ENCODE measurements around the gene TMEM196.

Gene TMEM196

DNA sequence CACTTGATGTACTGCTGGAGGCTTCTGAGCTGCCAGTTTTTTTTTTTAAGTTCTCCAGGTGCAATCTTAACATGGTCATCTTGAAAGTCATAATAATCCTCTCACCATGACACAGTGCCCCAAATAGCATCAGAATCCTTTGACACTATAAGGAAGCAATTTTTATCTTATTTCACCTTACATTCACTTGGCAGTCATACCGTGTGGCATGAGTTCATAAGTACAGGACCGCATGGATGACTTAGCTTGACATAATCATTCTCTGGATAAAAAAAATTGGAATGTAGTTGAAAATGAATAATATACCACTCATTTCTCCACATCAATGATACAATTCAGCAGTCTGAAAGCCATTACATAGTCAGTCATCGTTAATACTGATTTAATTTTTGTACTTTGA is 25.6 kb upstream of the TMEM196 start:
- TF ChIP-seq, protein P1, sequence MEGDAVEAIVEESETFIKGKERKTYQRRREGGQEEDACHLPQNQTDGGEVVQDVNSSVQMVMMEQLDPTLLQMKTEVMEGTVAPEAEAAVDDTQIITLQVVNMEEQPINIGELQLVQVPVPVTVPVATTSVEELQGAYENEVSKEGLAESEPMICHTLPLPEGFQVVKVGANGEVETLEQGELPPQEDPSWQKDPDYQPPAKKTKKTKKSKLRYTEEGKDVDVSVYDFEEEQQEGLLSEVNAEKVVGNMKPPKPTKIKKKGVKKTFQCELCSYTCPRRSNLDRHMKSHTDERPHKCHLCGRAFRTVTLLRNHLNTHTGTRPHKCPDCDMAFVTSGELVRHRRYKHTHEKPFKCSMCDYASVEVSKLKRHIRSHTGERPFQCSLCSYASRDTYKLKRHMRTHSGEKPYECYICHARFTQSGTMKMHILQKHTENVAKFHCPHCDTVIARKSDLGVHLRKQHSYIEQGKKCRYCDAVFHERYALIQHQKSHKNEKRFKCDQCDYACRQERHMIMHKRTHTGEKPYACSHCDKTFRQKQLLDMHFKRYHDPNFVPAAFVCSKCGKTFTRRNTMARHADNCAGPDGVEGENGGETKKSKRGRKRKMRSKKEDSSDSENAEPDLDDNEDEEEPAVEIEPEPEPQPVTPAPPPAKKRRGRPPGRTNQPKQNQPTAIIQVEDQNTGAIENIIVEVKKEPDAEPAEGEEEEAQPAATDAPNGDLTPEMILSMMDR (IDR thresholded peaks at IDR 0.05) = no peak
- Histone ChIP-seq H3K27me3 (no peaks in the 10 kb centered on the region), H3K27ac (no peak overlapping the region), H3K4me1 (no peaks in the 10 kb centered on the region), H3K9me3 (no peaks in the 10 kb centered on the region), H3K36me3 (no peaks in the 10 kb centered on the region), H3K4me3 (no peak overlapping the region)
- no peak for DNase-seq
- intact Hi-C loops (cut with DNase I; ENCODE audit: low total_unique reads) = no loop called here

DNA sequence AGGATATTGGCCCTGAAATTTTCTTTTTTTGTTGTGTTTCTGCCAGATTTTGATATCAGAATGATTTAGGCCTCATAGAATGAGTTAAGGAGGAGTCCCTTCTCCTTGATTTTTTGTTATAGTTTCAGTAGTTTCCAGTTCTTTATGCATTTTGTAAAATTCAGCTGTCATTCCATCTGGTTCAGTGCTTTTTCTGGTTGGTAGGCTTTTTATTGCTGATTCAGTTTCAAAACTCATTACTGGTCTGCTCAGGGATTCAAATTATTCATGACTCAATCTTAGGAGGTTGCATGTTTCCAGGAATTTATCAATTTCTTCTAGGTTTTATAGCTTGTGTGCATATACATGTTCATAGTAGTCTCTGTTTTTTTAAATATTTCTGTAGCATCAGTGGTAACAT is 10.1 kb upstream of the TMEM196 start:
- intact Hi-C loops (cut with DNase I; ENCODE audit: low total_unique reads) = no loop called here
- H3K36me3 ChIP-seq = no peaks in the 10 kb centered on the region
- H3K9me3 ChIP-seq = no peaks in the 10 kb centered on the region
- no peak overlapping the region for H3K27ac ChIP-seq
- no peak for DNase-seq
- TF ChIP-seq, protein P1 (IDR thresholded peaks at IDR 0.05) = no peak
- no peaks in the 10 kb centered on the region for H3K27me3 ChIP-seq
- H3K4me3 ChIP-seq = no peak overlapping the region
- H3K4me1 ChIP-seq = no peaks in the 10 kb centered on the region

DNA sequence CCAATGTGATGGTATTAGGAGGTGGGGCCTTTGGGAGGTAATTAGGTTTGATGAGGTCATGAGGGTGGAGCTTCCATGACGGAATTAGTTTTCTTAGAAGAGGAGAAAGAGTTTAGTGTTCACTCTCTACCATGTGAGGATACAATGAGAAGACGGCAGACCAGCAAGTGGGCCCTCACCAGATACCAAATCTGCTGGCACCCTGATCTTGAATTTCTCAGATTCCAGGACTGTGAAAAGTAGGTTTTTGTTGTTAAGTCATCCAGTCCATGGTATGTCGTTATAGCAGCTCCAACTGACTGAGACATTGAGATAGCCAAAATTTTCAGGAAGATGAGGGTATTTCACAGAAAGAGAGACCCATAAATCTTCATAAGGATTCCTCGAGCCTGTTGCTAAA is 3.6 kb upstream of the TMEM196 start:
- H3K4me1 ChIP-seq = peaks cover 0 to 17% (median 11%) of the 10 kb centered on the region in 4 donors
- intact Hi-C loops (cut with DNase I; ENCODE audit: low total_unique reads) = no loop called here
- no peak for DNase-seq
- H3K9me3 ChIP-seq = no peaks in the 10 kb centered on the region
- H3K36me3 ChIP-seq = no peaks in the 10 kb centered on the region
- H3K27me3 ChIP-seq = peaks cover 0 to 22% of the 10 kb centered on the region in 2 donors
- H3K27ac ChIP-seq = no peak overlapping the region
- no peak overlapping the region for H3K4me3 ChIP-seq
- TF ChIP-seq, protein P1 (IDR thresholded peaks at IDR 0.05) = no peak

DNA sequence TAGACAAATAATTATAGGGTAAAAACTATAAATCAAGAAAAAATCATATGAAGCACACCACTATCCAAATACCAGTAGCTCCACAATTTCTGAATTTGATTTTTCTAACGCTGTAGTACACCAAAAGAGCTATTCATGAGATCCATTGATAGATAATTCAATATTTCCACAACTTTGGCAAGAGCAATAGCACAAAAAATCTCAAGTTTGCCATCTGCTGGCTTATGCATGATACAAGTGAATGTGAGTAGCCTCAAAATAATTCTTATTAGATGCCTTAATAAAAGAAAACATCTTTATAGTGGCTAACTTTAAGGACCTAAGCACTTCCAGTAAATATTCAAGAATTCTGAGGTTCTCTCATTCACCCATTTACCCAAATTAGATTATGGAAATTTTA is 2.2 kb upstream of the TMEM196 start:
- Histone ChIP-seq H3K27me3 (peaks cover 0 to 26% of the 10 kb centered on the region in 2 donors), H3K9me3 (no peaks in the 10 kb centered on the region), H3K27ac (no peak overlapping the region), H3K36me3 (no peaks in the 10 kb centered on the region), H3K4me1 (peaks cover 0 to 17% (median 11%) of the 10 kb centered on the region in 4 donors), H3K4me3 (no peak overlapping the region)
- no peak for DNase-seq
- TF ChIP-seq, protein P1 (IDR thresholded peaks at IDR 0.05) = no peak
- intact Hi-C loops (cut with DNase I; ENCODE audit: low total_unique reads) = no loop called here

DNA sequence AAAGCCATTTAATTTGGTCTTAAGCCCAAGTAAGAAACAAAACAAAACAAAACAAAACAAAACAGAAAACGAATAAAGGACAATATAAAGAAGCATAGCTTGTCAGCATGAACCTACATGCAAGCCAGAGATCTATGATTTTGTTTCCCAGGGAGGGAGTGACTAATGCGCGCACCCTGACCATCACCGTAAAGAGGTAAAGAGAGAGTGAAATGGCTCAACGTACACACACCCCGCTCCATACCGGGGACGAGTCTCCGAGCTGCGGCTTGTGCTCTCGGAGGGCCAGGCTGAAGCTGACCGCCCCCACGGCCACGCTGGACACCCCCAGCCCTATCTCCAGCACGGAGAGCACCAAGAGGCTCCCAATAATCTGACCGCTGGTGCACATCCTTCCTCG is 1.1 kb downstream of the TMEM196 start:
- Histone ChIP-seq H3K9me3 (no peaks in the 10 kb centered on the region), H3K27me3 (peaks cover 0 to 26% of the 10 kb centered on the region in 2 donors), H3K4me1 (peaks cover 0 to 17% (median 11%) of the 10 kb centered on the region in 4 donors), H3K4me3 (peak overlapping the region in 1 of 2 donors; percentile 21), H3K36me3 (no peaks in the 10 kb centered on the region), H3K27ac (no peak overlapping the region)
- DNase-seq = no peak
- TF ChIP-seq, protein P1 (IDR thresholded peaks at IDR 0.05) = no peak
- intact Hi-C loops (cut with DNase I; ENCODE audit: low total_unique reads) = no loop called here

DNA sequence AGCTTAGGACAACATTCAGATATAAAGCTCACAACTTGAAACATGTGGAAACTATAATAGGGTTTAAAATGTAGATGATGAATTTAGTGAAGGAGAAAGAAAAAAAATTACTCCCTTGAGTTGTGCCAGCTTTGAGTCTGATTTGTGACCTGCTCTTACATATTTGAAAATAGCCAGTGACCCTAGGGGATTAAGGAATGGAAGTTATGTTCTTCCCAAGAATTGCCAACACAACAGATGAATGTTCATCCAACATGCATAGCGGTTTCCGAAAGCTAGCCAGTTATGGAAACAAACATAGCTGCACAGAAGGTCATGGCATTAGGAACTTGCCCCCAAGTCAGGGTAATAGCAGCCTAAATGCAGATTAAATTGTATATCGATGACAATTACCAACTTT is 10.8 kb downstream of the TMEM196 start:
- Histone ChIP-seq H3K4me3 (no peak overlapping the region), H3K27me3 (no peaks in the 10 kb centered on the region), H3K4me1 (peaks cover 0 to 15% (median 0%) of the 10 kb centered on the region in 4 donors), H3K36me3 (no peaks in the 10 kb centered on the region), H3K9me3 (no peaks in the 10 kb centered on the region), H3K27ac (no peak overlapping the region)
- TF ChIP-seq, protein P1 (IDR thresholded peaks at IDR 0.05) = no peak
- intact Hi-C loops (cut with DNase I; ENCODE audit: low total_unique reads) = loop anchor here (10.0 kb wide), 1 partner anchor 412 kb away; no protein-coding TSS in a partner anchor
- no peak for DNase-seq
